ENCODE measurements around the gene MRPS5.
"Not testable (repeated sequence)": the region's sequence is repeated elsewhere in the genome, so short reads cannot be mapped to it uniquely, and the experiment has no call there.

The MRPS5 gene

GRCh38 chr2:95041060-95041823 lies 80.4 kb downstream of the MRPS5 start:
- Histone ChIP-seq H3K4me3 (no peak overlapping the region), H3K27me3 (peaks cover 0 to 4% of the 10 kb centered on the region in 2 donors), H3K9me3 (no peaks in the 10 kb centered on the region), H3K36me3 (no peaks in the 10 kb centered on the region), H3K27ac (no peak overlapping the region), H3K4me1 (peaks cover 0 to 7% (median 0%) of the 10 kb centered on the region in 4 donors)
- TF ChIP-seq, protein P1, sequence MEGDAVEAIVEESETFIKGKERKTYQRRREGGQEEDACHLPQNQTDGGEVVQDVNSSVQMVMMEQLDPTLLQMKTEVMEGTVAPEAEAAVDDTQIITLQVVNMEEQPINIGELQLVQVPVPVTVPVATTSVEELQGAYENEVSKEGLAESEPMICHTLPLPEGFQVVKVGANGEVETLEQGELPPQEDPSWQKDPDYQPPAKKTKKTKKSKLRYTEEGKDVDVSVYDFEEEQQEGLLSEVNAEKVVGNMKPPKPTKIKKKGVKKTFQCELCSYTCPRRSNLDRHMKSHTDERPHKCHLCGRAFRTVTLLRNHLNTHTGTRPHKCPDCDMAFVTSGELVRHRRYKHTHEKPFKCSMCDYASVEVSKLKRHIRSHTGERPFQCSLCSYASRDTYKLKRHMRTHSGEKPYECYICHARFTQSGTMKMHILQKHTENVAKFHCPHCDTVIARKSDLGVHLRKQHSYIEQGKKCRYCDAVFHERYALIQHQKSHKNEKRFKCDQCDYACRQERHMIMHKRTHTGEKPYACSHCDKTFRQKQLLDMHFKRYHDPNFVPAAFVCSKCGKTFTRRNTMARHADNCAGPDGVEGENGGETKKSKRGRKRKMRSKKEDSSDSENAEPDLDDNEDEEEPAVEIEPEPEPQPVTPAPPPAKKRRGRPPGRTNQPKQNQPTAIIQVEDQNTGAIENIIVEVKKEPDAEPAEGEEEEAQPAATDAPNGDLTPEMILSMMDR (IDR thresholded peaks at IDR 0.05), result no peak
- no peak for DNase-seq
- intact Hi-C loops (cut with DNase I; ENCODE audit: low total_unique reads), result no loop called here

- no peak for DNase-seq
- Histone ChIP-seq H3K36me3 (no peaks in the 10 kb centered on the region), H3K27ac (no peak overlapping the region), H3K9me3 (no peaks in the 10 kb centered on the region), H3K27me3 (no peaks in the 10 kb centered on the region), H3K4me1 (peaks cover 0 to 7% (median 0%) of the 10 kb centered on the region in 4 donors), H3K4me3 (no peak overlapping the region)
- intact Hi-C loops (cut with DNase I; ENCODE audit: low total_unique reads), result no loop called here
- TF ChIP-seq, protein P1 (IDR thresholded peaks at IDR 0.05), result no peak
Observed at GRCh38 chr2:95040426-95040825, 81.2 kb downstream of the MRPS5 start.

GRCh38 chr2:95039978-95040377 lies 81.6 kb downstream of the MRPS5 start:
- Histone ChIP-seq H3K36me3 (no peaks in the 10 kb centered on the region), H3K9me3 (no peaks in the 10 kb centered on the region), H3K27me3 (peaks cover 0 to under 1% of the 10 kb centered on the region in 2 donors), H3K4me1 (peaks cover 0 to 7% (median 0%) of the 10 kb centered on the region in 4 donors), H3K4me3 (no peak overlapping the region), H3K27ac (no peak overlapping the region)
- TF ChIP-seq, protein P1 (IDR thresholded peaks at IDR 0.05), result no peak
- no peak for DNase-seq
- intact Hi-C loops (cut with DNase I; ENCODE audit: low total_unique reads), result no loop called here

DNA sequence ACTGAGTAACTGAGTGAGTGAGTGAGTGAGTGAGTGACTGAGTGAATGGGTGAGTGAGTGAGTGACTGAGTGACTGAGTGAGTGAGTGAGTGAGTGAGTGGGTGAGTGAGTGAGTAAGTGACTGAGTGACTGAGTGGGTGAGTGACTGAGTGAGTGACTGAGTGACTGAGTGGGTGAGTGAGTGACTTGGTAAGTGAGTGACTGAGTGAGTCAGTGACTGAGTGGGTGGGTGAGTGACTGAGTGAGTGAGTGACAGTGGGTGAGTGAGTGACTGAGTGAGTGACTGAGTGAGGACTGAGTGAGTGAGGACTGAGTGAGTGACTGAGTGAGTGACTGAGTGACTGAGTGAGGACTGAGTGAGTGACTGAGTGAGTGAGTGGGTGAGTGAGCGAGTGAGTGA lies 82.2 kb downstream of the MRPS5 start:
- Histone ChIP-seq H3K27ac (no peak overlapping the region), H3K4me1 (peaks cover 0 to 7% (median 0%) of the 10 kb centered on the region in 4 donors), H3K9me3 (no peaks in the 10 kb centered on the region), H3K27me3 (peaks cover 0 to 7% of the 10 kb centered on the region in 2 donors), H3K36me3 (no peaks in the 10 kb centered on the region), H3K4me3 (no peak overlapping the region)
- DNase-seq, result no peak
- intact Hi-C loops (cut with DNase I; ENCODE audit: low total_unique reads), result no loop called here
- TF ChIP-seq, protein P1 (IDR thresholded peaks at IDR 0.05), result no peak

DNA sequence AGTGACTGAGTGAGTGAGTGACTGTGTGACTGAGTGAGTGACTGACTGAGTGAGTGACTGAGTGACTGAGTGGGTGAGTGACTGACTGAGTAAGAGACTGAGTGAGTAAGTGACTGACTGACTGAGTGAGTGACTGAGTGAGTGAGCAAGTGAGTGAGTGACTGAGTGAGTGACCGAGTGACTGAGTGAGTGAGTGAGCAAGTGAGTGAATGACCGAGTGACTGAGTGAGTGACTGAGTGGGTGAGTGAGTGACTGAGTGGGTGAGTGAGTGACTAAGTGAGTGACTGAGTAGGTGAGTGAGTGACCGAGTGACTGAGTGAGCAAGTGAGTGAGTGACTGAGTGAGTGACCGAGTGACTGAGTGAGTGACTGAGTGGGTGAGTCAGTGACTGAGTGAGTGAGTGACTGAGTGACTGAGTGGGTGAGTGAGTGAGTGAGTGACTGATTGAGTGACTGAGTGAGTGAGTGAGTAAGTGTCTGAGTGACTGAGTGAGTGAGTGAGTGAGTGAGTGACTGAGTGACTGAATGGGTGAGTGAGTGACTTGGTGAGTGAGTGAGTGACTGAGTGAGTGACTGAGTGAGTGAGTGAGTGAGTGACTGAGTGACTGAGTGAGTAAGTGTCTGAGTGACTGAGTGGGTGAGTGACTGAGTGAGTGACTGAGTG lies 82.8 kb downstream of the MRPS5 start:
- Histone ChIP-seq H3K9me3 (no peaks in the 10 kb centered on the region), H3K4me1 (peaks cover 0 to 7% (median 0%) of the 10 kb centered on the region in 4 donors), H3K27ac (no peak overlapping the region), H3K4me3 (no peak overlapping the region), H3K27me3 (peaks cover 0 to 12% of the 10 kb centered on the region in 2 donors), H3K36me3 (no peaks in the 10 kb centered on the region)
- TF ChIP-seq, protein P1 (IDR thresholded peaks at IDR 0.05), result no peak
- intact Hi-C loops (cut with DNase I; ENCODE audit: low total_unique reads), result no loop called here
- DNase-seq, result no peak

DNA sequence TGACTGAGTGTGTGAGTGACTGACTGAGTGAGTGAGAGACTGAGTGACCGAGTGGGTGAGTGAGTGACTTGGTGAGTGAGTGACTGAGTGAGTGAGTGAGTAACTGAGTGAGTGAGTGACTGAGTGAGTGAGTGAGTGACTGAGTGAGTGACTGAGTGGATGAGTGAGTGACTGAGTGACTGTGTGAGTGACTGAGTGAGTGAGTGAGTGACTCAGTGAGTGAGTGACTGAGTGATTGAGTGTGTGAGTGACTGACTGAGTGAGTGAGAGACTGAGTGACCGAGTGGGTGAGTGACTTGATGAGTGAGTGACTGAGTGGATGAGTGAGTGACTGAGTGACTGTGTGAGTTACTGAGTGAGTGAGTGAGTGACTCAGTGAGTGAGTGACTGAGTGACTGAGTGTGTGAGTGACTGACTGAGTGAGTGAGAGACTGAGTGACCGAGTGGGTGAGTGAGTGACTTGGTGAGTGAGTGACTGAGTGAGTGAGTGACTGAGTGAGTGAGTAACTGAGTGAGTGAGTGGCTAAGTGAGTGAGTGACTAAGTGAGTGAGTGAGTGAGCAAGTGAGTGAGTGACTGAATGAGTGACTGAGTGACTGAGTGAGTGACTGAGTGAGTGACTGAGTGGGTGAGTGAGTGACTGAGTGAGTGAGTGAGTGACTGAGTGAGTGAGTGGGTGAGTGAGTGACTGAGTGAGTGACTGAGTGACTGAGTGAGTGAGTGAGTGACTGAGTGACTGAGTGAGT lies 83.6 kb downstream of the MRPS5 start:
- H3K27me3 ChIP-seq, result peaks cover 0 to 19% of the 10 kb centered on the region in 2 donors
- H3K27ac ChIP-seq; H3K9me3 ChIP-seq; intact Hi-C loops (cut with DNase I; ENCODE audit: low total_unique reads); H3K4me1 ChIP-seq; H3K4me3 ChIP-seq; DNase-seq; H3K36me3 ChIP-seq: not testable (repeated sequence)

All from tibial artery (tissue), 4 donors.